HepG2 (cell line): ENCODE data around the gene RAB17. TPM values are rescaled to one million over a fixed set of nuclear protein-coding genes. Genes with fewer than 3 reads are reported as not detected.
A peak's percentile ranks its signal among the peaks of the same experiment; 100 is the strongest.

Experiments used
- ATF1 ChIP-seq: IDR thresholded peaks from 2 replicates; pipeline ENCODE4 v1.6.1; 2016; ENCODE audit warnings: mild to moderate bottlenecking, control low read depth
- BATF2 ChIP-seq: sonication (generic); formaldehyde crosslinking; IDR thresholded peaks from 2 replicates; pipeline ENCODE4 v1.8.0; 2022; ENCODE audit warnings: mild to moderate bottlenecking, missing genetic modification reagents, moderate library complexity
- CEBPZ ChIP-seq: IDR thresholded peaks from 2 replicates; pipeline ENCODE4 v1.6.1; 2012; ENCODE audit warnings: low read length, improper control_type of control experiment
- CTCF ChIP-seq: sonication (generic); formaldehyde crosslinking; IDR thresholded peaks from 2 replicates; pipeline ENCODE4 v1.5.0; 2020; ENCODE audit warnings: mild to moderate bottlenecking, missing genetic modification reagents, moderate library complexity
- FOXJ3 ChIP-seq: sonication (generic); formaldehyde crosslinking; IDR thresholded peaks from 2 replicates; pipeline ENCODE4 v1.4.0; 2020; ENCODE audit warnings: missing genetic modification reagents, mild to moderate bottlenecking, borderline replicate concordance
- GFI1 ChIP-seq: sonication (generic); formaldehyde crosslinking; IDR thresholded peaks from 2 replicates; pipeline ENCODE4 v1.5.0; 2020; ENCODE audit warnings: missing genetic modification reagents, mild to moderate bottlenecking, borderline replicate concordance
- NONO ChIP-seq, 2 experiments: fragments of 450-650 bp in 1 of 2; sonication (generic) in 1 of 2; formaldehyde crosslinking in 1 of 2; IDR thresholded peaks in 1 of 2; conservative IDR thresholded peaks in 1 of 2; 2 replicates each; pipeline versions ENCODE4 v1.6.1 to v1.8.0; 2017 to 2022; ENCODE audit warnings: mild to moderate bottlenecking in 1 of 2, missing genetic modification reagents in 1 of 2, moderate library complexity in 1 of 2
- POGZ ChIP-seq: sonication (generic); formaldehyde crosslinking; IDR thresholded peaks from 2 replicates; pipeline ENCODE4 v1.4.0; 2020; ENCODE audit warnings: mild to moderate bottlenecking, missing genetic modification reagents
- PPARG ChIP-seq: conservative IDR thresholded peaks from 2 replicates; pipeline ENCODE4 v1.6.1; 2016; ENCODE audit warnings: missing biosample characterization, missing genetic modification reagents
- RBM22 ChIP-seq: fragments of 200-400 bp; formaldehyde crosslinking; optimal IDR thresholded peaks from 2 replicates; pipeline ENCODE3; 2017; ENCODE audit warnings: mild to moderate bottlenecking, low read length, moderate library complexity
- RBM39 ChIP-seq: fragments of 200-400 bp; formaldehyde crosslinking; IDR thresholded peaks from one replicate; pipeline ENCODE4 v1.6.1; 2018; ENCODE audit warnings: antibody characterized with exemption, mild to moderate bottlenecking, low read depth, low read length; ENCODE audit not compliant: poor library complexity, severe bottlenecking
- SIN3B ChIP-seq: fragments of 150-350 bp; IDR thresholded peaks from 2 replicates; pipeline ENCODE4 v1.6.1; 2014; ENCODE audit warnings: low read length
- ZBTB20 ChIP-seq: sonication (generic); formaldehyde crosslinking; IDR thresholded peaks from 2 replicates; pipeline ENCODE4 v1.8.1; 2023; ENCODE audit warnings: missing genetic modification reagents, low read depth, mild to moderate bottlenecking, borderline replicate concordance
- ZFP36 ChIP-seq: fragments of 150-350 bp; IDR thresholded peaks from 2 replicates; pipeline ENCODE4 v1.6.1; 2018; ENCODE audit warnings: borderline replicate concordance, low read length, low read depth; ENCODE audit not compliant: partially characterized antibody
- ZFP90 ChIP-seq: sonication (generic); formaldehyde crosslinking; IDR thresholded peaks from 2 replicates; pipeline ENCODE4 v1.8.0; 2022; ENCODE audit warnings: missing genetic modification reagents, mild to moderate bottlenecking, inconsistent platforms, borderline replicate concordance
- ZKSCAN8 ChIP-seq: IDR thresholded peaks from 2 replicates; pipeline ENCODE4 v1.6.1; 2016; ENCODE audit warnings: borderline replicate concordance, missing genetic modification reagents, missing compliant biosample characterization
- ZMYM4 ChIP-seq: sonication (generic); formaldehyde crosslinking; IDR thresholded peaks from 2 replicates; pipeline ENCODE4 v1.8.1; 2023; ENCODE audit warnings: mild to moderate bottlenecking, missing genetic modification reagents
- ZNF101 ChIP-seq: sonication (generic); formaldehyde crosslinking; IDR thresholded peaks from 2 replicates; pipeline ENCODE4 v1.4.0; 2020; ENCODE audit warnings: mild to moderate bottlenecking, low read depth, missing genetic modification reagents, borderline replicate concordance
- ZNF138 ChIP-seq: sonication (generic); formaldehyde crosslinking; IDR thresholded peaks from 2 replicates; pipeline ENCODE4 v1.5.0; 2020; ENCODE audit warnings: mild to moderate bottlenecking, low read depth, missing genetic modification reagents
- ZNF232 ChIP-seq: sonication (generic); formaldehyde crosslinking; IDR thresholded peaks from 2 replicates; pipeline ENCODE4 v1.4.0; 2020; ENCODE audit warnings: missing genetic modification reagents, borderline replicate concordance
- ZNF768 ChIP-seq: sonication (generic); formaldehyde crosslinking; IDR thresholded peaks from 2 replicates; pipeline ENCODE4 v1.4.0; 2020; ENCODE audit warnings: missing genetic modification reagents
- ZNF773 ChIP-seq: sonication (generic); formaldehyde crosslinking; IDR thresholded peaks from 2 replicates; pipeline ENCODE4 v1.4.0; 2020; ENCODE audit warnings: missing genetic modification reagents, borderline replicate concordance
- ZNF879 ChIP-seq: sonication (generic); formaldehyde crosslinking; IDR thresholded peaks from 2 replicates; pipeline ENCODE4 v1.8.1; 2023; ENCODE audit warnings: missing genetic modification reagents
- ZSCAN21 ChIP-seq: sonication (generic); formaldehyde crosslinking; IDR thresholded peaks from 2 replicates; pipeline ENCODE4 v1.8.0; 2022; ENCODE audit warnings: mild to moderate bottlenecking, missing genetic modification reagents, moderate library complexity, borderline replicate concordance
- polyA plus RNA-seq, 8 experiments: library from polyadenylated mRNA; depleted of rRNA in 3 of 8; stranded (reverse) in 7 of 8; unstranded in 1 of 8; fragments of >200 nt; fragmentation: Illumina TruSeq in 4 of 8; extraction: Trizol in 4 of 8; gene quantifications; 2 replicates each; pipeline versions ENCODE4 v1.2.1 to v1.2.3, GENCODE V29; 2011 to 2016; ENCODE audit warnings: low read depth in 4 of 8, missing spikeins in 1 of 8, mixed read lengths in 1 of 8; ENCODE audit not compliant: insufficient read depth in 1 of 8
- total RNA-seq, 5 experiments: library from RNA; depleted of rRNA; stranded (reverse); fragments of >200 nt; fragmentation: Illumina TruSeq; extraction: Trizol; gene quantifications; 2 replicates each; pipeline ENCODE4 v1.2.3, GENCODE V29; 2016; ENCODE audit warnings: low read depth in 1 of 5

The RAB17 gene
- total and polyA plus RNA-seq, 2 of the 13 experiments (the other 11 are each of a cell fraction or from before 2014, with no cell fraction given), result 68.0 to 124 TPM

GRCh38 chr2:237600205-237600846 is 9.8 kb upstream of the RAB17 start (continued):
- TF ChIP-seq ZMYM4 (CRISPR knock-in tag) (peak; percentile 23; the same call in 1 of the 2 replicates), RBM22 (no peak), ZFP90 (CRISPR knock-in tag) (peak; percentile 77; the same call in 1 of the 2 replicates), GFI1 (CRISPR knock-in tag) (peak; percentile 92), ZNF138 (no peak), CEBPZ (no peak), FOXJ3 (CRISPR knock-in tag) (peak; percentile 35; the same call in 1 of the 2 replicates), ATF1 (CRISPR knock-in tag) (no peak), ZBTB20 (CRISPR knock-in tag) (no peak; the same call in 1 of the 2 replicates), BATF2 (CRISPR knock-in tag) (no peak), ZNF879 (peak; percentile 80), NONO (IDR thresholded peaks at IDR 0.05) (no peak), NONO (CRISPR knock-in tag; conservative IDR thresholded peaks at IDR 0.05) (no peak), SIN3B (no peak), RBM39 (no peak), ZSCAN21 (CRISPR knock-in tag) (peak; percentile 72; the same call in 1 of the 2 replicates), ZKSCAN8 (CRISPR knock-in tag) (peak; percentile 49; the same call in 1 of the 2 replicates), PPARG (CRISPR knock-in tag) (peak; percentile 62; the same call in 1 of the 2 replicates), ZNF101 (CRISPR knock-in tag) (no peak), ZFP36 (no peak), ZNF768 (CRISPR knock-in tag) (no peak; the same call in 1 of the 2 replicates), CTCF (CRISPR knock-in tag) (peak; percentile 47), POGZ (CRISPR knock-in tag) (no peak), ZNF232 (CRISPR knock-in tag) (peak; percentile 60; the same call in 1 of the 2 replicates), ZNF773 (CRISPR knock-in tag) (0 out of 2 replicates have a peak, but pooled peaks have one; percentile 28)
